AG04450 (cell line): ENCODE data around the gene ARHGEF12. TPM values are rescaled to one million over a fixed set of nuclear protein-coding genes. Genes with fewer than 3 reads are reported as not detected.

ENCODE experiments used
- CTCF ChIA-PET: fragments of 300-600, 350-600 bp; formaldehyde crosslinking; extraction: SDS; loops from one replicate; lab custom pipeline; 2022; ENCODE audit warnings: antibody characterized with exemption, inconsistent platforms; lab: Charles Lee
- POLR2A ChIA-PET: fragments of 350-600 bp; formaldehyde crosslinking; extraction: SDS; loops from one replicate; lab custom pipeline; 2021; ENCODE audit warnings: antibody characterized with exemption, inconsistent platforms; lab: Yijun Ruan, JAX
- DNase-seq: peaks from one replicate; pipeline ENCODE4 v3.0.0-alpha.2; 2011; ENCODE audit warnings: low read depth, low spot score
- H3K27ac ChIP-seq: one replicate; pipeline ENCODE4 v1.5.1; 2012; ENCODE audit warnings: low read depth, low read length, control low read depth
- H3K27me3 ChIP-seq: one replicate; pipeline ENCODE4 v1.6.0; 2012; ENCODE audit warnings: low read length; ENCODE audit not compliant: control insufficient read depth, insufficient read depth
- H3K4me3 ChIP-seq: 2 replicates; pipeline ENCODE4 v1.5.1; 2011; ENCODE audit warnings: mild to moderate bottlenecking, low read depth, low read length, control low read depth
- H3K9me3 ChIP-seq: 2 replicates; pipeline ENCODE4 v1.5.1; 2012; ENCODE audit warnings: low read length; ENCODE audit not compliant: control insufficient read depth, insufficient read depth
- polyA plus RNA-seq: library from polyadenylated mRNA; depleted of rRNA; stranded (reverse); fragments of >200 nt; gene quantifications from 2 replicates; pipeline ENCODE4 v1.2.3, GENCODE V29; 2011
- TF ChIP-seq, protein P1 (sequence below): IDR thresholded peaks from 2 replicates; pipeline ENCODE4 v1.5.1; 2011; ENCODE audit warnings: low read depth, low read length, control low read depth, inconsistent platforms

Gene ARHGEF12
- polyA plus RNA-seq, 1 experiment: 64.8 TPM

DNA sequence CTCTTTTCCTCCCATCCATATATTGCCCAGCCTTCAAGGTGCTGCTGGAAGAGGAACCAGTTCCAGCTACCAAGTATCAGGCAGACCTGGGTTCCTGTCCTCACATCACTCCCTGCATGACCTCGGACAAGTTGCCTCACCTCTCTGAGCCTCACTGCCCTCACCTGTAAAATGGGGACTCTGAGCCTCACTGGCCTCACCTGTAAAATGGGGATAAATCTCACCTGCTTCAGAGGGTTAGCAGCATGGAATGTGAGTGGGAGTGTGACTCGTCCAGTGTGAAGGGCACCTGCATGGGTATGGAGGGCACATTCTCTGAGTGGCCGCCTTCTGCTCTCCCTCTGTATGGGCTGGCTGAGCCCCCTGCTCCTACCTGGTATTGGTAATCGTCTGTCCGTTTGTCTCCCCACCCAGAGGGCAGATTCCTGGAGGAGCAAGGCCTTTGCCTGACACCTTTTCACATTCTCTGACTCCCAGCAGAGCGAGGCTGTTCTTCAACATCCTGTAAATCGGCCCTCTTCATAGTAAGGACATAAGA lies 179.0 kb downstream of the ARHGEF12 start:
- no peak for DNase-seq
- TF ChIP-seq, protein P1, sequence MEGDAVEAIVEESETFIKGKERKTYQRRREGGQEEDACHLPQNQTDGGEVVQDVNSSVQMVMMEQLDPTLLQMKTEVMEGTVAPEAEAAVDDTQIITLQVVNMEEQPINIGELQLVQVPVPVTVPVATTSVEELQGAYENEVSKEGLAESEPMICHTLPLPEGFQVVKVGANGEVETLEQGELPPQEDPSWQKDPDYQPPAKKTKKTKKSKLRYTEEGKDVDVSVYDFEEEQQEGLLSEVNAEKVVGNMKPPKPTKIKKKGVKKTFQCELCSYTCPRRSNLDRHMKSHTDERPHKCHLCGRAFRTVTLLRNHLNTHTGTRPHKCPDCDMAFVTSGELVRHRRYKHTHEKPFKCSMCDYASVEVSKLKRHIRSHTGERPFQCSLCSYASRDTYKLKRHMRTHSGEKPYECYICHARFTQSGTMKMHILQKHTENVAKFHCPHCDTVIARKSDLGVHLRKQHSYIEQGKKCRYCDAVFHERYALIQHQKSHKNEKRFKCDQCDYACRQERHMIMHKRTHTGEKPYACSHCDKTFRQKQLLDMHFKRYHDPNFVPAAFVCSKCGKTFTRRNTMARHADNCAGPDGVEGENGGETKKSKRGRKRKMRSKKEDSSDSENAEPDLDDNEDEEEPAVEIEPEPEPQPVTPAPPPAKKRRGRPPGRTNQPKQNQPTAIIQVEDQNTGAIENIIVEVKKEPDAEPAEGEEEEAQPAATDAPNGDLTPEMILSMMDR: no peak
- H3K27me3 ChIP-seq: no peaks in the 10 kb centered on the region
- CTCF ChIA-PET: interaction anchor here (8.3 kb wide), 1 partner anchor 170 kb away, joined by 121 read pairs; no protein-coding TSS in a partner anchor
- no peak overlapping the region for H3K27ac ChIP-seq
- no peak overlapping the region for H3K4me3 ChIP-seq
- no peaks in the 10 kb centered on the region for H3K9me3 ChIP-seq
- POLR2A ChIA-PET: no interaction called here

DNA sequence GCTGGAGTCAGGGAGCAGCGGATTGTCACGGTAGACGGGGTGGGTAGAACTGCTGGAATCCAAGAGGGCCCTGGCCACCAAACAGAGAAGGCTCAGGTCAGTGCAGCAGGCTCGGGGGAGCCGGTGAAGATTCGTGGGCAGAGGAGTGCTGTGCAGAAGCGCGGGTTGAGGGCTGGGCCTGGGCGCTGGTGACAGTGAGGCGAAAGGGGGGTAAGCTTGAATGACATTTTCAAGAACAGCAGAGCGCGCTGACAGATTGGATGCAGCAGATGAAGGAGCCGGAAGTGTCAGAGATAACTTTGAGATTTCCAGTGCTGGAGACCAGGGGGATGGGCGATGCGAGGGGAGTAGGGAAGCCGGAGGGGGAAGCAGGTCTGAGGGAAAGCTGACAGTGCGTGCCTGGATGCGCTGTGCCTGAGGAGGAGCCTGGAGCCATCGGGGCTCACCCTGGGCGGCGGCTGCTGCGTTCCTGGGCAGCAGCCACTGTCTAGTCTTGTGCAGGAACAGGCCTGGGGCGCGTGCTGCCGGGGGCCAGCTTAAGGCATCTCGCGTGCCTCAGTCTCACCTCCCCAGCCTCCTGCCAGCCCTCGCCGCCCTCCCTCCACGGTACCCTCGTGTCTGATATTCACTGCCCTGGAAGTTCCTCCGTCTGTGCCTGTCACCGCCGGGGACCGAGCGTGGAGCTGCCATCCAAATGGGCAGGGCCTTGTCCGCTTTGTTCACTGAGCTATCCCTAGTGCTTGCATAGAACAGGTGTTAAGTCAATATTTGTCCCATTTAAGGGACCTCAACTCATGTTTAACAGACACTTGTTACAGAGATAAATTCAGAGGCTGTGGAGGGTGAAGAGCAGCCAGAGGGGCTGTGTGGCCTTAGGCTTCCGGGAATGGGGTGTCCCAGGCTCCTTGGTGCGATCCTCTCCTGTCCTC lies 180.5 kb downstream of the ARHGEF12 start:
- CTCF ChIA-PET: interaction anchor here (0.7 to 1.5 kb wide), 5 partner anchors 9 to 1828 kb away, joined by 3 to 5 read pairs (median 3); no protein-coding TSS in a partner anchor

DNA sequence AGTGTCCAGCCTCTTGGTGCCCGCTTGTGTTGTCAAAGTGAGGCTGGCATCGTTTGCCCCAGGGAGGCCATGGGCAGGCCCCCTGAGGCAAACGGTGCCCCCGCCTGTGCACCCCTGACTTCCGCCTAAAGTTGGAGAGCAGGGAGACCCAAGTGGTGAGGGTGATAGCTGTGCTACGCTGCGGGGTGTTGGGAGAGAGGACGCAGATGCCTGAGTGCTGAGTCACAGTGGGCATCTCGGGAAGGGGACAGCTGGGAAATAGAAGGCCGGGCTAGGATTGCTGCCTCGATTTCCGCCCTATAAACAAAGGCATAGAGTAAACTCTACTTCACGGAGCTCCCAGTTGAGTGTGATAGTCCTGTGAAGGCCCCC lies 181.2 kb downstream of the ARHGEF12 start:
- H3K27me3 ChIP-seq: no peaks in the 10 kb centered on the region
- no peak for DNase-seq
- TF ChIP-seq, protein P1: no peak
- peak overlapping the region; percentile 80 for H3K27ac ChIP-seq
- ChIA-PET CTCF (interaction anchor here (0.7 to 1.4 kb wide), 4 partner anchors 10 to 1828 kb away, joined by 3 to 7 read pairs (median 4); no protein-coding TSS in a partner anchor), POLR2A (interaction anchor here (0.7 to 2.5 kb wide), 3 partner anchors 10 to 290 kb away, joined by 3 to 11 read pairs (median 4); no protein-coding TSS in a partner anchor)
- H3K9me3 ChIP-seq: no peaks in the 10 kb centered on the region
- H3K4me3 ChIP-seq: no peak overlapping the region

More for the DNA sequence above, 180.5 kb downstream of the ARHGEF12 start:
- Histone ChIP-seq H3K27me3 (no peaks in the 10 kb centered on the region), H3K4me3 (no peak overlapping the region), H3K9me3 (no peaks in the 10 kb centered on the region), H3K27ac (peak overlapping the region; percentile 31)
- TF ChIP-seq, protein P1: no peak
- POLR2A ChIA-PET: interaction anchor here (0.7 to 2.5 kb wide), 3 partner anchors 11 to 291 kb away, joined by 3 to 11 read pairs (median 4); no protein-coding TSS in a partner anchor
- DNase-seq: no peak

DNA sequence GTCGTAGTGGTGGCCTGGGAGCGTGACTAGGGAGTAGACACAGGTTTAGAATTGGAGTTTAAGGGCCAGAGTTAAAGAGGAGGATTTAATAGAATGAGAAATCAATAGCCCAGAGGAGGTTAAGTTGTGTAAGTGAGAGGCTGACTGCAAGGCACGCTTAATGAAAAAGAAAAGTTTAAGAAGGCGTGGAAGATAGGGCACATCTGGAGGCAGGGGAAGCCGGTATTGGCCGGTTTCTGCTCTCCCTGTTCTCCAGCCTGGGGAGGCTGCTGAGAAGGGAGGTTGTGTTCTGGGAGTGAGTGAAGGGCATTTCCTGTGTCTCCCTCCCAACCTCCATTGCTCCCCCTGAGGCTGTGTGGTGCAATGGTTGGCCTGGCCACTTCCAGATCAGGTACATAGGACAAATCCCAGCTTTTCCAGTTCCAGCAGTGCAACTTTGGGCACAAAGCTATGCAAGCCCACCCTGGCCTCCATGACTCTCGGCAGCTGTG lies 181.6 kb downstream of the ARHGEF12 start:
- Histone ChIP-seq H3K9me3 (no peaks in the 10 kb centered on the region), H3K27me3 (no peaks in the 10 kb centered on the region), H3K27ac (peak overlapping the region; percentile 80), H3K4me3 (no peak overlapping the region)
- ChIA-PET POLR2A (interaction anchor here (0.9 to 2.5 kb wide), 2 partner anchors 9 to 30 kb away, joined by 4 to 11 read pairs; no protein-coding TSS in a partner anchor), CTCF (interaction anchor here (1.2 to 1.4 kb wide), 2 partner anchors 167 to 677 kb away, joined by 4 to 7 read pairs; no protein-coding TSS in a partner anchor)
- TF ChIP-seq, protein P1: peak; percentile 10; the same call in 1 of the 2 replicates
- no peak for DNase-seq
